ENCODE measurements around the gene EFNB2. TPM values are rescaled to one million over a fixed set of nuclear protein-coding genes. Genes with fewer than 3 reads are reported as not detected.
A peak's percentile ranks its signal among the peaks of the same experiment; 100 is the strongest.

The EFNB2 gene
- total RNA-seq, 1 donor from 2014 or later: 10.1 TPM

- no peak for TF ChIP-seq CTCF (IDR thresholded peaks at IDR 0.05; ENCODE audit: borderline replicate concordance)
- H3K36me3 ChIP-seq: peaks cover 15% of the 10 kb centered on the region
- no peak overlapping the region for H3K4me3 ChIP-seq
- DNase-seq: no peak
- no peaks in the 10 kb centered on the region for H3K9me3 ChIP-seq (replicated peaks)
- intact Hi-C loops (cut with micrococcal nuclease): no loop called here
- H3K27me3 ChIP-seq (ENCODE audit: low read depth): no peaks in the 10 kb centered on the region
- no peak overlapping the region for H3K27ac ChIP-seq (replicated peaks)
- peaks cover 72% of the 10 kb centered on the region for H3K4me1 ChIP-seq
Observed at GRCh38 chr13:106548064-106548696, 12.7 kb upstream of the EFNB2 start.

- Histone ChIP-seq H3K36me3 (peaks cover 22% of the 10 kb centered on the region), H3K27me3 (ENCODE audit: low read depth) (no peaks in the 10 kb centered on the region), H3K4me3 (no peak overlapping the region), H3K4me1 (peaks cover 27% of the 10 kb centered on the region), H3K9me3 (replicated peaks) (no peaks in the 10 kb centered on the region), H3K27ac (replicated peaks) (no peak overlapping the region)
- no peak for TF ChIP-seq CTCF (IDR thresholded peaks at IDR 0.05; ENCODE audit: borderline replicate concordance)
- intact Hi-C loops (cut with micrococcal nuclease): no loop called here
- no peak for DNase-seq
Observed at GRCh38 chr13:106541826-106542225, 6.4 kb upstream of the EFNB2 start.

- no peak for DNase-seq
- no peak overlapping the region for H3K4me3 ChIP-seq
- peaks cover 22% of the 10 kb centered on the region for H3K36me3 ChIP-seq
- H3K9me3 ChIP-seq (replicated peaks): no peaks in the 10 kb centered on the region
- no peaks in the 10 kb centered on the region for H3K27me3 ChIP-seq (ENCODE audit: low read depth)
- peaks cover 38% of the 10 kb centered on the region for H3K4me1 ChIP-seq
- no peak overlapping the region for H3K27ac ChIP-seq (replicated peaks)
- TF ChIP-seq CTCF (IDR thresholded peaks at IDR 0.05; ENCODE audit: borderline replicate concordance): no peak
- intact Hi-C loops (cut with micrococcal nuclease): no loop called here
Observed at GRCh38 chr13:106540613-106541012, 5.2 kb upstream of the EFNB2 start.

- no peak for DNase-seq
- H3K4me1 ChIP-seq: peaks cover 37% of the 10 kb centered on the region
- TF ChIP-seq CTCF (IDR thresholded peaks at IDR 0.05; ENCODE audit: borderline replicate concordance): no peak
- H3K36me3 ChIP-seq: peaks cover 9% of the 10 kb centered on the region
- H3K27me3 ChIP-seq (ENCODE audit: low read depth): no peaks in the 10 kb centered on the region
- H3K4me3 ChIP-seq: no peak overlapping the region
- intact Hi-C loops (cut with micrococcal nuclease): no loop called here
- H3K9me3 ChIP-seq (replicated peaks): no peaks in the 10 kb centered on the region
- no peak overlapping the region for H3K27ac ChIP-seq (replicated peaks)
Observed at GRCh38 chr13:106537521-106537920, 2.1 kb upstream of the EFNB2 start.

GRCh38 chr13:106536244-106537034 lies 977 bp upstream of the EFNB2 start:
- Histone ChIP-seq H3K27ac (replicated peaks) (peak overlapping the region; percentile 89), H3K4me3 (peak overlapping the region; percentile 77), H3K27me3 (ENCODE audit: low read depth) (no peaks in the 10 kb centered on the region), H3K4me1 (peaks cover 48% of the 10 kb centered on the region), H3K9me3 (replicated peaks) (no peaks in the 10 kb centered on the region), H3K36me3 (peaks cover 8% of the 10 kb centered on the region)
- TF ChIP-seq CTCF (IDR thresholded peaks at IDR 0.05; ENCODE audit: borderline replicate concordance): peak; percentile 99
- intact Hi-C loops (cut with micrococcal nuclease): no loop called here
- DNase-seq: peak; percentile 90
